GM12891 (cell line): ENCODE results near the gene PYGL. TPM values are rescaled to one million over a fixed set of nuclear protein-coding genes. Genes with fewer than 3 reads are reported as not detected.
A peak's percentile ranks its signal among the peaks of the same experiment; 100 is the strongest.

Experiments used
- DNase-seq: peaks from one replicate; pipeline ENCODE4 v3.0.0; 2011; ENCODE audit warnings: low spot score; ENCODE audit not compliant: insufficient read length
- FAIRE-seq: peaks from 2 replicates; lab custom pipeline; 2011; peaks lifted over from hg19 to GRCh38; lab: Jason Lieb, UNC
- PAX5 ChIP-seq: IDR thresholded peaks from 2 replicates; pipeline ENCODE4 v1.6.1; 2011; ENCODE audit warnings: low read length, moderate library complexity, mild to moderate bottlenecking; ENCODE audit not compliant: insufficient read depth, severe bottlenecking
- POLR2A ChIP-seq: IDR thresholded peaks from 2 replicates; pipeline ENCODE4 v1.6.1; 2011; ENCODE audit warnings: low read depth, low read length, control low read depth
- POLR2AphosphoS5 ChIP-seq: IDR thresholded peaks from 2 replicates; pipeline ENCODE4 v1.6.1; 2011; ENCODE audit warnings: low read depth, low read length, control low read depth
- POU2F2 ChIP-seq: IDR thresholded peaks from 2 replicates; pipeline ENCODE4 v1.6.1; 2011; ENCODE audit warnings: low read depth, mild to moderate bottlenecking, control low read depth, low read length, moderate library complexity
- SPI1 ChIP-seq: IDR thresholded peaks from 2 replicates; pipeline ENCODE4 v1.6.1; 2011; ENCODE audit warnings: low read depth, low read length, control low read depth
- TAF1 ChIP-seq: IDR thresholded peaks from 2 replicates; pipeline ENCODE4 v1.6.1; 2011; ENCODE audit warnings: low read depth, low read length, control low read depth
- polyA plus RNA-seq: library from polyadenylated mRNA; unstranded; fragments of >200 nt; gene quantifications from one replicate; pipeline ENCODE4 v1.2.1, GENCODE V29; 2012; ENCODE audit warnings: low read depth, missing spikeins, inconsistent platforms; ENCODE audit not compliant: missing spikeins

The PYGL gene
- 0.12 TPM for polyA plus RNA-seq

DNA sequence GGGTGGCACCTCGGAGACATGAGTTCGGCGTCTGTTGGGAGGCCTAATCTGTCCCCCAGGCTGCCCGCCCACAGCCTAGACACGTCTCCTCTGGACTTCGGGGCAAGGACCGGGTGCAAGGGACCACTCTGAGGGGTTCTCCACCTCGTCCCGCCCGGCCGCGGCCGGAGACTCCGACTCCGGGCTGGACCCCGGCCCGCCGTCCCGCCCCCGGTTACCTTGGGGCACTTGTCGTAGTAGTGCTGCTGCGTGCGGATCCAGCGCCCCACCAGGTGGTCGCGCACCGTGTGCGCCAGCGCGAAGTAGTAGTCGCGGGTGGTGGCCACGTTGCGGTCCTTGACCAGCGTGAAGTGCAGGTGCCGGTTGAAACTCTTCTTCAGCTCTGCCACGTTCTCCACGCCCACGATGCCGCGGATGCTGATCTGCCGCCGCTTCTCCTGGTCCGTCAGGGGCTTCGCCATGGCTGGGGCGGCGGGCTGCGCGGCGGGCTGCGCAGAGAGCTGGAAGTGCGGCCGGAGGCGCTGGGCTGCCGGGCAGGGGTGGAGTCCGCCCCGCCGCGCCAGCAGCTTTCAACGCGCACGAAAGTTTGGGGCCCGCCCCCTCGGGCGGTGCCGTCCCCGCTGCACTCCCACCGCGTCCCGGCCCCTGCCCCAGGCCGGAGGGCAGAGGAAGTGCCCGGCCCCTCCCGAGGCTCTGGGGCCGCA, at the start of gene PYGL:
Gene PYGL (minus strand): TSS at position 541 of the 704 bp plus-strand sequence. CDS start 80 bp downstream, at position 461.
- DNase-seq: peak; percentile 42
- FAIRE-seq: peak; percentile 60
- TF ChIP-seq POLR2AphosphoS5 (no peak), SPI1 (no peak), TAF1 (no peak), POU2F2 (no peak), POLR2A (no peak), PAX5 (no peak)

DNA sequence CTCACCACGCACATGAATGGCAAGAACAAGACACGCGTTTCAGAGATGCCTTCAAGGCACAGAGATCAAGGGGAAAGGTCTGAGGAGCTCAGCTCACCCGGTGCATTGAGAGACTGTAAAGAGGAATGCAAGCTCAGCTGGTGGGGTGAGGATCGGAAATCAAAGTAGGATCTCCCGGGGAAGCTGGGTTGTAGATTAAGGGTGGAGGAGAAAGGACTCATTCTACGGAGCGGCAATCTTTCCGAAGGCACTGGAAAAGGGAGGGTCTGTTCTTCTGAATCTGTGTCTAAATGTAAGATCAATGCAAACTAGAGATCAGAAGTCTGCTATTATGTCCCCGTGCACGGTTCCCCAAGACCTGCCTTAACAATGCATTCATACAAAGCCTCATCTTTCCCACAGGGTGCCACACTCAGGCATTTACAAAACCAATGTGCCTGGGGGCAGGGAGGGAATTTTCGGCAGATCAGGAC, 41.6 kb upstream of the PYGL start:
- FAIRE-seq (no peak), DNase-seq (no peak)
- TF ChIP-seq POU2F2 (no peak), SPI1 (no peak), PAX5 (no peak), POLR2AphosphoS5 (no peak), TAF1 (no peak), POLR2A (no peak)

DNA sequence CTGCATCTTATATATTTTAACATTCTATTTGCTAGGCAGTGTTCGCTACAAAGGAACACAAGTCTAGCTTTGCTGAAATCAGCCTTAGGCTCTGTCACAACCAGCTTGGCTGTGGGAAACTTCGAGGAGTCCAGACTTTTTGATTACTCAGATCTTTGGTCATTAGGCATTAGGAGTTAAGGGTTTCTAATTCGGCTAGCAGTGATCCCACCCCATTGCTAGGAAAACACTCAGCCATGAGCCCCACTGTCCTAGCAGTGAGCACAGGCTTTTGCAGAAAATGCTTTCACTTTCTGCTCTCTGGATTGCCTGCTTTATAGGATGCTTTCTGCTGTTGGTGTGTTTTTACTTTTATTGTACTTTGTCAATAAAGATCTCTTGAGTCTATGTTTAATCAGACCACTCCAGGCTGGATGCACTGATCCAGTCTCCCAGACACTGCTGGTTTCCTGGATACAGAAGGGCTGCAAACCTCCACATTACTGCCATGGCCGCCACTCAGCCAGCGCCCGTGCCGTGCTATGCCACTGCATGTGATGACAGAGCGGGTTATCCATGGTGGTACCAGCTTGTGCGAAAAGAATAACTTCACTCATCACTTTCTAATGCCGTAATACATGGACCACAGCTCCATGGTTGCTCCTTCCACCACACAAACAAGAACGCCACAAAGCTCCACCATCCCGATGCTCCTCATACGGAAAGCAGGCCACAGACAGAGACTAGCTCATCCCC, 41.0 kb upstream of the PYGL start:
- DNase-seq: no peak
- TF ChIP-seq PAX5 (no peak), POLR2A (no peak), POU2F2 (no peak), TAF1 (no peak), POLR2AphosphoS5 (no peak), SPI1 (no peak)
- FAIRE-seq: no peak

DNA sequence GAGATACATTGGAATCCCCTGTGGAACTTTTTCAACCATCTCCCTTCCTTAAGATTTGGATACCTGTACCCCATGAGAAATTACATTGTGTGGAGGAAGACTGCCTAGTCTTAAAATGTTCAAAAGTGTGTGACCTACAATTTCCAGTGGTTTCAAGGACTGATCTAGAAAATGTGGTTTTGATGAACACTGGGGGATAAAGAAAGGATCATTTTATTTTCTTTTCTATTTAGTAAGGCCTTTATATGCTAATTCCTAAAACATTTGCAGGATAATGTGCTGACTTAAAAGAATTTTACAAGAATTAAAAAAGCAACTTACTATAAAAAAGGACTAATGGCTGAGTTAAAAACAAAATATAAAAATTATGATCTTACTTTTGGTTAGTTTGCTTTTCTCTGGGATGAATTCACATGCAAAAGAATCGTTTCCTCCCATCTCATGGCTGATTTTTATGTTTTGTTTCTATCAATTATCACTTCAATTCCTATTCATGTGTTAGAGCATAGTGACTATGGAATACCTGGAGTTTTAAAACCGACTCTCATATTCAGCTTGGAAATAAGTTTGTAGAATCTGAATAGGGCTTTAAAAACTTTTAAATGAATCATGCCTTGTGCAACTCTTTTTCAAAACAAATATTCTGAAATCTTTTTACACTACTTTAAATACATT, 39.9 kb upstream of the PYGL start:
- no peak for FAIRE-seq

DNA sequence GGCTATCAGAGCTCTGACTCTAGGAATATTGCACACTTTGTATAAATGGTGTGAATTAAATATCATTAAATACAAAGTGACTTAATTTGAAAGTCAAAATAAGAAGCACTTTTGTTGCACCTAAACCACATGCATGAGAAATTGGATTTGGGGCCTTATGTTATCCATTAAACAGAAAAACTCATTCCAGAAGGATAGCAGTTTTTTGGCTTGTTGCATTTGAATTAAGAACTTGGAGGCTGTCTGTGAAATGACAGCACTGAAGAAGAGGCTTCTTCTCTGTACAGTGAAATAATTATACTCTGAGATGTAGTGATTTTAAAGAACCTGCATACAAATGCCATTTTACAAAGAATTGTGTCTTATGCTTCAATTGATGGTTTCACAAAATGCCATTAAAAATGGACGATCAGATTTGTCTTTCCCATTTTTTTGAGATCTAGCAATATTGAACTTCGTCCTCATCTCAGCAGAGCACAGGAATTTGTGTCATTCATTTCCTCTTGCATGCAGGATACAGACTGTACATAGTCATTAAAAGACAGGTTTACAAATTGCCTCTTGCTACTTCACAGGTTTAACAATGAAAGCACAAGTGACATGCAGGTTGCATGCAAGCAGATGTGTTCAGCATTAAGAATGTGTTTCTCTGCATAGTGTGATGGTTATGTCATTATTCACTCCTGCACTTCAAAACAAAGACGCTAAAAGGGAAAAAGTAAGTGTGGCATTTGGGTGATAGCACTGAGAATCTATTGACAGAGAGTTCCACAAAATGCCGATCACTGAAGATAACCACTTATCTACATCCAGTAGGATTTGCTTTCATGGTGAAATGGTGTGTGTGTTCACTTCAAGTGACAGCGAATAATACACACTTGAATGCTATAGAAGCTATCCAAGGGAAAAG, 35.9 kb upstream of the PYGL start:
- TF ChIP-seq POLR2AphosphoS5 (no peak), POLR2A (no peak), POU2F2 (no peak), SPI1 (no peak), TAF1 (no peak), PAX5 (no peak)
- no peak for FAIRE-seq
- DNase-seq: no peak

More for the DNA sequence above, 39.9 kb upstream of the PYGL start:
- no peak for TF ChIP-seq POLR2A
- TF ChIP-seq POU2F2: no peak
- TF ChIP-seq SPI1: no peak
- no peak for TF ChIP-seq PAX5
- TF ChIP-seq POLR2AphosphoS5: no peak
- TF ChIP-seq TAF1: no peak
- no peak for DNase-seq

DNA sequence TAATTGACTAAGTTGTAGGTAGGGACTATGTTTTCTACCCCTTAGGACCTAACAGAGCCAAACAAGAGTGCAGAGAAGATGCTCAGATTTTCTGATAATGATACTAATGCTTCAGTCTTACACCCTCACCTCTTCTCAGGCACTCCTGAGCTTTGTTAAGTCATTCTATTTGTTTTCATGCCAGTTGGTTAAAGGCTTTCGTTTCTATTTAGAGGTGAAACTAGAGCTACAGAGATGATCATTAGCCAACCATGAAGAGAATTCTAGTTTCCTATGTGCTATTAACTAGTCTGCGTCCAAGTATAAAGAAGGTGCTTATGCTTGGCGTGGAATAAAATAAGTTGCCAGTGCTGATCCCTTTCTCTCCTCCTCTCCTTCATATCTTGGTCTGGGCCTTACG, 34.6 kb upstream of the PYGL start:
- TF ChIP-seq TAF1 (no peak), POU2F2 (no peak), PAX5 (no peak), POLR2A (no peak), SPI1 (no peak), POLR2AphosphoS5 (no peak)
- DNase-seq (peak; percentile 25), FAIRE-seq (peak; percentile 84)

DNA sequence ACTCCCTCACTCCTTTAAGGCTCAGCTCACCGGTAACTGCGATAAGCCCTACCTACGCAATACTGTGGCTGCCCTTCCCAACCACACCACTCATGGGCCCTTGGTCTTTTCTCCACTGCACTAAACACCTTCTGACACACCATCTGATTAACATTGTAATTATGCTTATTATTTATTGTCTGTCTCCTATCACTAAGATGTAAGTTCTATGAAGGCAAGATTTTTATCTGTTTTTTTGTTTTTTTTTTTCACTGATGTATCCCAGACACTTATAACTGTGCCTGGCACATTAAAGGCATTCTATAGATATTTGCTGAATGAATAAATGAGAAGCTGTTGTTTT, 34.2 kb upstream of the PYGL start:
- TF ChIP-seq POLR2A: no peak
- no peak for TF ChIP-seq POU2F2
- TF ChIP-seq POLR2AphosphoS5: no peak
- TF ChIP-seq TAF1: no peak
- no peak for TF ChIP-seq PAX5
- no peak for TF ChIP-seq SPI1
- no peak for FAIRE-seq
- no peak for DNase-seq

DNA sequence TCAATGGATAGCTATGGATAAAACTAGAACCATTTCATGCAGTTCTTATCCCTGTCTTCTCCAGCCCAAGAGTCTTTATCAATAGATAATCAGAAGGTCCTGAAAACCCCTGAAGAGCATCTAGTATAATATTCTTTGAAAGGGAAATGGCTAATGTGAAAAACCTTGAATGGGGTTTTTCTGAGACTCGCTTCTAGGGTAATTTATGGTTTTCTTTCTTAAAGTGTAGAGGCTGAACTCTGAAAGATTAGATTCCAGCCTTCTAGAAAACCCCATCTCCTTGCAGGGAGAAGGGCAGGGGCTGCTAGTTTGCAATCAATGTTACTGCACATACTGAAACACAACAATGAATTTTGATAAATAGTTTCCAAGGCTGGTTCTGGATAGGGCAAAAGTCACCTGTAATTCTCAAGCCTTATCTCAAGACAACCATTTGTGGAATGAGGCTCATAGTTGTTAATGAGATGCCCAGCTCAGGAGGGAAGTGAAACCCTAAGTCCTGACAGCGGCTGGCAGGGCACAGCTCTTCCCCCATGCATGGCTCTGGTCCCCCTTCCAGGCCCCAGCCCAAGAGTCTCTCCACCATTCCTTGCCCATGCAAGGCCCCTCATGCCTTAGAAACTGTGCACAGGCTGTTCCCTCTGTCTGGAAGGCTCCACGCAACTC, 33.7 kb upstream of the PYGL start:
- DNase-seq (no peak), FAIRE-seq (no peak)
- TF ChIP-seq SPI1 (peak; percentile 86), PAX5 (no peak)

DNA sequence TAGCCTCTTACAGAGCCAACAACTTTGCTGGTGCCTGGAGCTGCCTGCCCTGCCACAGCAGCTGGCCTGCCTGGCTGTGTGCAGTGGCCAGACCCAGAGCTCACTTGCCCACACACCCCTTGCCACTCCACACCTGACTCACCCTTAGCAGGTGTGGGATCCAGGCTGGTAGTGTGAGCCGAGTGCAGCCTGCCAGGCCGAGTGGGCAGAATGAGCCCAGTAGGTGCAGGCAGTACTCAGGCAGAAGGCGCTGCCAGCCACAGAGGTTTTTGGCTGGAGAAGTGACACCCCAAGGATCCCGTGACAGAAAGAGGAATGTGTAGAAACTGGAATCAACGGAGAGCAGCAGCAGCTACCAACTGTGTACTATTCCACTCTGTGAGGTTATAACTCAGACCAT, 29.8 kb upstream of the PYGL start:
- no peak for FAIRE-seq
- TF ChIP-seq POU2F2 (no peak), PAX5 (no peak), SPI1 (no peak), POLR2A (no peak), TAF1 (no peak), POLR2AphosphoS5 (no peak)
- no peak for DNase-seq
